Epithelial cell of proximal tubule (primary cell): ENCODE data around the gene CNGB1. TPM values are rescaled to one million over a fixed set of nuclear protein-coding genes. Genes with fewer than 3 reads are reported as not detected.

Experiments
- DNase-seq: peaks from one replicate; pipeline ENCODE4 v3.0.0-alpha.2; 2011; ENCODE audit warnings: low read depth
- H3K4me3 ChIP-seq: 2 replicates; pipeline ENCODE4 v1.5.1; 2011; ENCODE audit warnings: low read depth, mild to moderate bottlenecking, low read length
- total RNA-seq: library from RNA; depleted of rRNA; stranded (reverse); fragments of >200 nt; gene quantifications from 2 replicates; pipeline ENCODE4 v1.2.3, GENCODE V29; 2015
- TF ChIP-seq, protein P1 (sequence below): conservative IDR thresholded peaks from 2 replicates; pipeline ENCODE4 v1.5.1; 2012; ENCODE audit warnings: low read depth, mild to moderate bottlenecking, low read length

Gene CNGB1
- total RNA-seq, 1 donor from 2014 or later, result 1.4 TPM

DNA sequence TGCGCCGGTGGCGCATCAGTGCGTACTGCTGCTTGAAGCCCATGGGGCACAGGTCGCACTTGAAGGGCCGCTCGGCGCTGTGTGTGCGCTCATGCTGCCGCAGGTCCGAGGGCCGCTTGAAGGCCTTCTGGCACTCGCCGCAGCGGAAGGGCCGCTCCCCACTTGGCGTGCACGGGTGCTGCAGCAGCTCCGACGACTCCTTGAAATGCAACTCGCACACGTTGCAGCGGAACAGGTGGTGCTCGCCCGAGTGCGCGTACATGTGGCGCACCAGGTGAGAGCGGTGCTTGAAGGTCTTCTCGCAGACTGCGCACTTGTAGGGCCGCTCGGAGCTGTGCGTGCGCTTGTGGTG is 26.2 kb upstream of the CNGB1 start:
- DNase-seq, result no peak
- TF ChIP-seq, protein P1, sequence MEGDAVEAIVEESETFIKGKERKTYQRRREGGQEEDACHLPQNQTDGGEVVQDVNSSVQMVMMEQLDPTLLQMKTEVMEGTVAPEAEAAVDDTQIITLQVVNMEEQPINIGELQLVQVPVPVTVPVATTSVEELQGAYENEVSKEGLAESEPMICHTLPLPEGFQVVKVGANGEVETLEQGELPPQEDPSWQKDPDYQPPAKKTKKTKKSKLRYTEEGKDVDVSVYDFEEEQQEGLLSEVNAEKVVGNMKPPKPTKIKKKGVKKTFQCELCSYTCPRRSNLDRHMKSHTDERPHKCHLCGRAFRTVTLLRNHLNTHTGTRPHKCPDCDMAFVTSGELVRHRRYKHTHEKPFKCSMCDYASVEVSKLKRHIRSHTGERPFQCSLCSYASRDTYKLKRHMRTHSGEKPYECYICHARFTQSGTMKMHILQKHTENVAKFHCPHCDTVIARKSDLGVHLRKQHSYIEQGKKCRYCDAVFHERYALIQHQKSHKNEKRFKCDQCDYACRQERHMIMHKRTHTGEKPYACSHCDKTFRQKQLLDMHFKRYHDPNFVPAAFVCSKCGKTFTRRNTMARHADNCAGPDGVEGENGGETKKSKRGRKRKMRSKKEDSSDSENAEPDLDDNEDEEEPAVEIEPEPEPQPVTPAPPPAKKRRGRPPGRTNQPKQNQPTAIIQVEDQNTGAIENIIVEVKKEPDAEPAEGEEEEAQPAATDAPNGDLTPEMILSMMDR, result no peak
- H3K4me3 ChIP-seq, result no peak overlapping the region

DNA sequence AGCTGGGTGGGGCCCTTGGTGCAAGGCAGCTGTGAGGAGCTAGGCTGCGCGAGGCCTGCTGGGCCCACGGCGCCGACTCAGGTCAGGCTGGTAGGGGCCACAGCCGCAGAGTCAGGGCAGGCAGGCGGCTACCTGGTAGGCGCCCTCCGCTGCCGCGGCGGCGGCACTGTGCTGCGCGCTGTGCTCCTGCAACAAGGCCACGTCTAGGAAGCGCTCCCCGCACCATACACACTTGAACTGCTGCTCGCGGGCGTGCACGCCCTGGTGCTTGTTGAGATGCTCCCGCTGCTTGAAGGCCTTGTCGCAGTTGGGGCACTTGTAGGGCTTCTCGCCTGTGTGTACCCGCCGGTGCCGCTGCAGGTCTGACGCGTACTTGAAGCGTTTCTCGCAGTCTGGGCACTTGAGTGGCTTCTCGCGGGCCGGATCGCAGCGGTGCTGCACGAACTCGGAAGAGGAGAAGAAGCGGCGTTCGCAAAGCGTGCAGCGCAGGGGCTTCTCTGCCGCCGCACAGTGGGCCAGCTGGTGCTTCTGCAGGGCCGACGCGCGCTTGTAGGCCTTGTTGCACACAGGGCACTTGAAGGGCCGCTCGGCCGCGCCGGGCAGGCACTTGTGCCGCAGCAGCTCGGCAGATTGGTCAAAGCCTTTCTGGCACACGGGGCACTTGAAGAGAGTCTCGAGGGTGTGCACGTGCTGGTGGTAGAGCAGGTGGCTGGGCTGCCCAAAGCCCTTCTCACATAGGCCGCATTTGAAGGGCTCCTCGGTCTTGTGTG is 25.7 kb upstream of the CNGB1 start:
- DNase-seq, result no peak
- TF ChIP-seq, protein P1, result no peak
- no peak overlapping the region for H3K4me3 ChIP-seq

DNA sequence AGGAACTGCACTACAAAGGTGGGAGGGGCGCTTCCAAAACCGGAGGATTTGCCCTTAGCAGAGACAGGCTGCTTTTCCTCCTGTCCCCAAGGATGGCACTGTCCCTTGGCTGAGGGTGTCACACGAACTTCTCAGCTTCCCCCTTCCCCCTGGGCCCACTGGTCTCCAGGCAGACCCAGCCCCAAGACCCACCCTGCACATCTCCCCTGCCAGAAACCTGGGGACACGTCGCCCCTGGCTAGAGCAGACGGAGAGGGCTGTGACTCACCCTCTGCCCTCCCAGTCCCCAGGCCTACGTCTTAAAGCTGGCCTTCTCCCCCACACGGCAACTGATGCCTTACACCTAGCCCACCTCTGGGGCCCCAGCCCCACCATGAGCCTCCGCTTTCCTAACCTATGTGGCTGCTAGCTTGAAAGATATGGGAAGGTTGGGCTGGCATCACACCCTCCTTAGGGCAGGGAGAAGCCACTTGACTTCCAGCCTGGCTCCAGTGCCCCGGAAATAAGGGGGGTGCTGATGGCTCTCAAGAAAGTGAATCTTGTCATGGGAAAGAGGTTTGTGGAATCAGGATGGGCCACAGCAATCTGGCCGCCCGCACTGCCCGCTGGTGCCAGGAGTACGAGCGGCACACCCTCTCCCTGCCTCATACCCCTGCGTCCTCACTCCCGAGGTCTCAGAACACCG is 24.9 kb upstream of the CNGB1 start:
- no peak overlapping the region for H3K4me3 ChIP-seq
- DNase-seq, result no peak
- TF ChIP-seq, protein P1, result no peak

DNA sequence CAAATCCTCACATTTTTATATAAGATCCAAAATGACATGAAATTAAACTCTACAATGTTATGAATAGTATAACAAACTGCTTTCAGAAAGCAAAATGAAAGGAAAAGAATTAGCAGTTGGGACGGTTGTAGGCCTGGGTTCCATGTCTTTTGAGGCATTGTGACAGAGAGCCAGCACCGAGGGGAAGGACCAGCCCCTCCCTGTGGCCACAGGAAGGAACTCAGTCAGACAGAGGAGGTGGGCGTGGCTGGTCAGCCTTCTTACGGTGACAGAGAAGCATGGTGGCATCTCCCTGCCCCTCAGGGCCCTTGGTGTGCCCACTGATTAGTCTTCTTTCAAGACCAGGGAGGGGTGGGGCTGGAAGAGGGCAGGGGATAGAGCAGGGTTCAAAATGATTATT is 23.9 kb upstream of the CNGB1 start:
- TF ChIP-seq, protein P1, result peak; percentile 59
- DNase-seq, result no peak
- H3K4me3 ChIP-seq, result no peak overlapping the region

DNA sequence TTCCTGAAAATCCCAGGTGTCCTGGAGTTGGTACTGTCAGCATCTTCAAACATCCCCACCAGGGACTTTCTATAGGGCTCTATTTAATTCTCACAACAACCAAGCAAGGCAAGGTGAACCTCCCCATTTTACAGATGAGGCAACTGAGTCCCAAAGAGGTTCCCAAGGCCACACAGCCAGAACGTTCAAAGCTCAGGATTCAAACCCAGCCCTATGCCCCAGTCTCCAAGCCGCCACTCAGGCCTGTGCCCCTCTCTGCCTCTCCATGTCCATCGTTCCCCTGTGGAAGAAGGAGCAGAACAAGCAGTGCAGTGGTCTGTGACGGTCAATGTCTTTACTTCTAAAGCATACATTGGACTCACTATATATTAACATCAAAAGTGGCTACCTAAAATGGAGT is 23.4 kb upstream of the CNGB1 start:
- no peak for DNase-seq
- TF ChIP-seq, protein P1, result no peak

DNA sequence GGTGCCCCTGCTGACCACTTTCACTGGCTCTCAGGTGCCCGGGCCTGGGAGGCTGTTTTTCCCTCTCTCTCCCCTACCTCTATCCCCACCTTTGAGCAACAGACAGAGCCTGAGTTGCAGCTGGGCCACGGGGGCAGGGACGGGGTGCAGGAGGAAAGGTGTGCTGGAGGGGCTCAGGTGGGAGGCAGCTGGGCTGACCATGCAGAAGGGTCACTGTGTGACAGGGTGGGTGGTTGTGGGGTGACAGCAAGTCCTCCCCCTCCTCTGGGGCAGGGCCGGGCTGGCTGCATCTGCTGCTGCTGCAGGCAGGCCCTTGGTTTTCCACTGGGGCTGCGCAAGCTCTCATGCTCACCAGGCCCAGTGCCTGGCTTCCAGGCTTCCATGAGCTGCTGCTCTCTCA is 23.0 kb upstream of the CNGB1 start:
- TF ChIP-seq, protein P1, result no peak
- DNase-seq, result no peak
- no peak overlapping the region for H3K4me3 ChIP-seq

More for the DNA sequence above, 23.4 kb upstream of the CNGB1 start:
- H3K4me3 ChIP-seq, result no peak overlapping the region
